ENCODE measurements around the gene DOLPP1. TPM values are rescaled to one million over a fixed set of nuclear protein-coding genes. Genes with fewer than 3 reads are reported as not detected.

DOLPP1 gene
- polyA plus RNA-seq, 1 donor from 2014 or later, result 31.5 TPM

GRCh38 chr9:129102791-129103594, 22.1 kb downstream of the DOLPP1 start:
- Histone ChIP-seq H4K20me1 (ENCODE audit: insufficient read depth) (no peaks in the 10 kb centered on the region), H3K27me3 (ENCODE audit: insufficient read depth, low read depth, low read length) (no peaks in the 10 kb centered on the region), H3K9me3 (ENCODE audit: low read length) (no peaks in the 10 kb centered on the region), H3K79me2 (replicated peaks; ENCODE audit: insufficient read depth, low read length) (no peaks in the 10 kb centered on the region), H3F3A (ENCODE audit: insufficient read depth, low read length, poor library complexity, severe bottlenecking) (no peaks in the 10 kb centered on the region), H3K27ac (ENCODE audit: low read length) (no peak overlapping the region), H3K36me3 (ENCODE audit: insufficient read depth, low read length) (no peaks in the 10 kb centered on the region), H2AFZ (ENCODE audit: low read depth, low read length) (no peak overlapping the region), H3K9me2 (ENCODE audit: insufficient read depth, low read length) (no peaks in the 10 kb centered on the region), H3K4me2 (ENCODE audit: low read length) (no peak overlapping the region), H3K4me3 (ENCODE audit: low read length) (no peak overlapping the region), H3K9ac (ENCODE audit: low read length) (no peak overlapping the region)
- TF ChIP-seq TAF1 (IDR thresholded peaks at IDR 0.05; ENCODE audit: low read depth) (no peak), CTCF (IDR thresholded peaks at IDR 0.05; ENCODE audit: poor library complexity, severe bottlenecking) (peak; percentile 24)

DNA sequence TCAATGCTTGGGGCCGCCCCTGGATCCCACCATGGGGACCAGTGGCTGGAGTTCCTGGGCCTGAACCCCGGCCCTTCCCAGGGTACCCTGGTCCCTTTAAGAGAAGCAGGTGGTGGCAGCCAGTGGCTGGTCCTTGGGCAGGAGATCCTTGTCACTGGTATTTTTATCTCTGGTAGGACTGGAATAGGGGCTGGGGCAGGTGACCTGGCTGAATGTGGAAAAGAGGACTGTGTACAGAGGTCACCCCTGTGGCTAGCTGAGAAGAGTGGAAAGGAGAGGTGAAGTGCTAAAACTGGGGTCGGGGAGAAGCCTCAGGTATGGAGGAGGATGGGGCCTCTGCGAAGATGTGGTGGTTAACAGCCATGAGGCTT, 22.7 kb downstream of the DOLPP1 start:
- TF ChIP-seq SMC3 (conservative IDR thresholded peaks at IDR 0.05; ENCODE audit: poor library complexity), result no peak
- no peak for TF ChIP-seq RAD21 (conservative IDR thresholded peaks at IDR 0.05)
- no peak for TF ChIP-seq POLR2AphosphoS5 (IDR thresholded peaks at IDR 0.05)
- TF ChIP-seq REST (IDR thresholded peaks at IDR 0.05; ENCODE audit: borderline replicate concordance), result no peak
- TF ChIP-seq MXI1 (conservative IDR thresholded peaks at IDR 0.05; ENCODE audit: poor library complexity, severe bottlenecking), result no peak
- no peak for TF ChIP-seq CTCF (IDR thresholded peaks at IDR 0.05; ENCODE audit: poor library complexity, severe bottlenecking)
- no peak for TF ChIP-seq EP300 (conservative IDR thresholded peaks at IDR 0.05; ENCODE audit: poor library complexity, severe bottlenecking)
- no peak for TF ChIP-seq EZH2 (IDR thresholded peaks at IDR 0.05; ENCODE audit: borderline replicate concordance, insufficient read depth, low read length, poor library complexity, severe bottlenecking)
- TF ChIP-seq TAF1 (IDR thresholded peaks at IDR 0.05; ENCODE audit: low read depth), result no peak
- H2AFZ ChIP-seq (ENCODE audit: low read depth, low read length), result no peak overlapping the region
- no peaks in the 10 kb centered on the region for H3K27me3 ChIP-seq (ENCODE audit: insufficient read depth, low read depth, low read length)
- H3K9ac ChIP-seq (ENCODE audit: low read length), result no peak overlapping the region
- H3K9me3 ChIP-seq (ENCODE audit: low read length), result no peaks in the 10 kb centered on the region
- H3K27ac ChIP-seq (ENCODE audit: low read length), result no peak overlapping the region
- H3K36me3 ChIP-seq (ENCODE audit: insufficient read depth, low read length), result no peaks in the 10 kb centered on the region
- no peaks in the 10 kb centered on the region for H3K79me2 ChIP-seq (replicated peaks; ENCODE audit: insufficient read depth, low read length)
- no peaks in the 10 kb centered on the region for H4K20me1 ChIP-seq (ENCODE audit: insufficient read depth)
- H3K4me3 ChIP-seq (ENCODE audit: low read length), result no peak overlapping the region
- H3K4me2 ChIP-seq (ENCODE audit: low read length), result no peak overlapping the region
- H3K9me2 ChIP-seq (ENCODE audit: insufficient read depth, low read length), result no peaks in the 10 kb centered on the region
- no peaks in the 10 kb centered on the region for H3F3A ChIP-seq (ENCODE audit: insufficient read depth, low read length, poor library complexity, severe bottlenecking)
